OCI-LY1 (cell line): Measurements from ENCODE around the gene CDH20.

Source experiments
- H2AFZ ChIP-seq: fragments of 200-600 bp; sonication (generic), shearing (Covaris generic); 2 replicates; pipeline ENCODE4 v1.6.0; 2014; ENCODE audit warnings: antibody characterized with exemption, mild to moderate bottlenecking, low read length
- H3F3A ChIP-seq: fragments of 200-600 bp; sonication (generic), shearing (Covaris generic); 2 replicates; pipeline ENCODE4 v1.6.0; 2014; ENCODE audit warnings: mild to moderate bottlenecking, antibody characterized with exemption, low read length, moderate library complexity; ENCODE audit not compliant: insufficient read depth
- H3K27ac ChIP-seq: fragments of 200-600 bp; sonication (generic); 2 replicates; pipeline ENCODE4 v1.5.1; 2014; ENCODE audit warnings: low read length, mixed run types, mild to moderate bottlenecking, low read depth; ENCODE audit not compliant: poor library complexity, severe bottlenecking
- H3K27me3 ChIP-seq: fragments of 200-600 bp; sonication (generic); 2 replicates; pipeline ENCODE4 v1.6.0; 2014; ENCODE audit warnings: antibody characterized with exemption, mild to moderate bottlenecking, low read length, moderate library complexity; ENCODE audit not compliant: insufficient read depth
- H3K36me3 ChIP-seq: fragments of 200-600 bp; sonication (generic); 2 replicates; pipeline ENCODE4 v1.6.1; 2014; ENCODE audit warnings: mild to moderate bottlenecking, antibody characterized with exemption, low read length, moderate library complexity, mixed read lengths; ENCODE audit not compliant: insufficient read depth
- H3K4me1 ChIP-seq: fragments of 200-600 bp; sonication (generic); 2 replicates; pipeline ENCODE4 v1.5.1; 2014; ENCODE audit warnings: mild to moderate bottlenecking, low read length, moderate library complexity; ENCODE audit not compliant: insufficient read depth, severe bottlenecking
- H3K4me2 ChIP-seq: fragments of 200-600 bp; sonication (generic), shearing (Covaris generic); 2 replicates; pipeline ENCODE4 v1.6.1; 2014; ENCODE audit warnings: low read length
- H3K4me3 ChIP-seq: fragments of 200-600 bp; sonication (generic); 2 replicates; pipeline ENCODE4 v1.5.1; 2014; ENCODE audit warnings: low read length, low read depth, mild to moderate bottlenecking, mixed read lengths; ENCODE audit not compliant: poor library complexity, severe bottlenecking
- H3K79me2 ChIP-seq: fragments of 200-600 bp; shearing (Covaris generic); 2 replicates; pipeline ENCODE4 v1.6.1; 2016; ENCODE audit warnings: mixed run types, low read length, mixed read lengths; ENCODE audit not compliant: insufficient read depth
- H3K9ac ChIP-seq: fragments of 200-600 bp; sonication (generic), shearing (Covaris generic); 2 replicates; pipeline ENCODE4 v1.6.1; 2014; ENCODE audit warnings: mild to moderate bottlenecking, low read length, mixed read lengths
- H3K9me2 ChIP-seq: fragments of 200-600 bp; sonication (generic), shearing (Covaris generic); 2 replicates; pipeline ENCODE4 v1.6.1; 2014; ENCODE audit warnings: low read depth, mild to moderate bottlenecking, low read length, mixed read lengths
- H3K9me3 ChIP-seq: fragments of 200-600 bp; shearing (Covaris generic); 2 replicates; pipeline ENCODE4 v1.6.1; 2014; ENCODE audit warnings: low read length, mixed read lengths
- H4K20me1 ChIP-seq: fragments of 200-600 bp; sonication (generic), shearing (Covaris generic); 2 replicates; pipeline ENCODE4 v1.6.0; 2016; ENCODE audit warnings: mild to moderate bottlenecking, low read length; ENCODE audit not compliant: insufficient read depth
- CTCF ChIP-seq: fragments of 200-600 bp; sonication (generic), shearing (Covaris generic); IDR thresholded peaks from 2 replicates; pipeline ENCODE4 v1.5.1; 2017; ENCODE audit warnings: mild to moderate bottlenecking, antibody characterized with exemption, low read length, moderate library complexity, mixed read lengths
- EZH2 ChIP-seq: fragments of 200-600 bp; sonication (generic), shearing (Covaris generic); IDR thresholded peaks from 2 replicates; pipeline ENCODE4 v1.8.0; 2017; ENCODE audit warnings: borderline replicate concordance, mixed run types, mild to moderate bottlenecking, antibody characterized with exemption, low read length, moderate library complexity, mixed read lengths

CDH20 gene

GRCh38 chr18:61336766-61337165 is 3.5 kb downstream of the CDH20 start:
- Histone ChIP-seq H3K4me2 (no peak overlapping the region), H4K20me1 (no peaks in the 10 kb centered on the region), H3K4me1 (no peaks in the 10 kb centered on the region), H2AFZ (no peak overlapping the region), H3K27ac (no peak overlapping the region), H3K4me3 (no peak overlapping the region), H3K79me2 (no peaks in the 10 kb centered on the region), H3K9ac (no peak overlapping the region), H3K9me2 (no peaks in the 10 kb centered on the region), H3K36me3 (no peaks in the 10 kb centered on the region), H3F3A (no peaks in the 10 kb centered on the region), H3K9me3 (no peaks in the 10 kb centered on the region), H3K27me3 (no peaks in the 10 kb centered on the region)
- TF ChIP-seq CTCF (no peak), EZH2 (no peak)

GRCh38 chr18:61337527-61337926 is 4.3 kb downstream of the CDH20 start:
- H3K9ac ChIP-seq: no peak overlapping the region
- H3K27me3 ChIP-seq: no peaks in the 10 kb centered on the region
- H3K4me2 ChIP-seq: no peak overlapping the region
- no peaks in the 10 kb centered on the region for H3K4me1 ChIP-seq
- no peaks in the 10 kb centered on the region for H3K36me3 ChIP-seq
- H3K9me3 ChIP-seq: no peaks in the 10 kb centered on the region
- H3K4me3 ChIP-seq: no peak overlapping the region
- H3K9me2 ChIP-seq: no peaks in the 10 kb centered on the region
- no peak for TF ChIP-seq EZH2
- no peak for TF ChIP-seq CTCF
- H4K20me1 ChIP-seq: no peaks in the 10 kb centered on the region
- H3K79me2 ChIP-seq: no peaks in the 10 kb centered on the region
- H3K27ac ChIP-seq: no peak overlapping the region
- no peak overlapping the region for H2AFZ ChIP-seq
- H3F3A ChIP-seq: no peaks in the 10 kb centered on the region

- no peaks in the 10 kb centered on the region for H3K9me2 ChIP-seq
- no peak overlapping the region for H3K27ac ChIP-seq
- no peaks in the 10 kb centered on the region for H3K79me2 ChIP-seq
- TF ChIP-seq EZH2: no peak
- no peak for TF ChIP-seq CTCF
- H3K36me3 ChIP-seq: no peaks in the 10 kb centered on the region
- no peaks in the 10 kb centered on the region for H3K9me3 ChIP-seq
- no peak overlapping the region for H2AFZ ChIP-seq
- H3K4me3 ChIP-seq: no peak overlapping the region
- no peaks in the 10 kb centered on the region for H3K4me1 ChIP-seq
- H3F3A ChIP-seq: no peaks in the 10 kb centered on the region
- H3K9ac ChIP-seq: no peak overlapping the region
- H4K20me1 ChIP-seq: no peaks in the 10 kb centered on the region
- H3K4me2 ChIP-seq: no peak overlapping the region
- H3K27me3 ChIP-seq: no peaks in the 10 kb centered on the region
These were observed 6.9 kb downstream of the CDH20 start for GRCh38 chr18:61340148-61340547.
